HepG2 (cell line): Measurements from ENCODE around the gene FKBP8. TPM values are rescaled to one million over a fixed set of nuclear protein-coding genes. Genes with fewer than 3 reads are reported as not detected.
A peak's percentile ranks its signal among the peaks of the same experiment; 100 is the strongest.

Experiments used
- ATAD3A ChIP-seq: sonication (generic); formaldehyde crosslinking; IDR thresholded peaks from 2 replicates; pipeline ENCODE4 v1.4.0; 2020; ENCODE audit warnings: missing genetic modification reagents
- KLF15 ChIP-seq: sonication (generic); formaldehyde crosslinking; IDR thresholded peaks from 2 replicates; pipeline ENCODE4 v1.8.1; 2023; ENCODE audit warnings: borderline replicate concordance, mild to moderate bottlenecking, inconsistent platforms, missing genetic modification reagents, mixed read lengths
- MBD4 ChIP-seq: IDR thresholded peaks from 2 replicates; pipeline ENCODE4 v1.6.1; 2012; ENCODE audit warnings: low read length, inconsistent platforms, borderline replicate concordance
- RBM22 ChIP-seq: fragments of 200-400 bp; formaldehyde crosslinking; optimal IDR thresholded peaks from 2 replicates; pipeline ENCODE3; 2017; ENCODE audit warnings: mild to moderate bottlenecking, low read length, moderate library complexity
- RFXANK ChIP-seq: IDR thresholded peaks from 2 replicates; pipeline ENCODE4 v1.6.1; 2016
- RXRB ChIP-seq: IDR thresholded peaks from 2 replicates; pipeline ENCODE4 v1.6.1; 2016; ENCODE audit warnings: borderline replicate concordance, missing genetic modification reagents, missing compliant biosample characterization
- ZBTB1 ChIP-seq: sonication (generic); formaldehyde crosslinking; IDR thresholded peaks from 2 replicates; pipeline ENCODE4 v1.4.0; 2020; ENCODE audit warnings: missing genetic modification reagents, borderline replicate concordance
- ZNF256 ChIP-seq: sonication (generic); formaldehyde crosslinking; conservative IDR thresholded peaks from 2 replicates; pipeline ENCODE4 v1.4.0; 2020; ENCODE audit warnings: missing genetic modification reagents
- ZNF569 ChIP-seq: sonication (generic); formaldehyde crosslinking; IDR thresholded peaks from 2 replicates; pipeline ENCODE4 v1.5.0; 2020; ENCODE audit warnings: mild to moderate bottlenecking, missing genetic modification reagents, moderate library complexity, borderline replicate concordance
- ZNF703 ChIP-seq: sonication (generic); formaldehyde crosslinking; IDR thresholded peaks from 2 replicates; pipeline ENCODE4 v1.5.1; 2020; ENCODE audit warnings: missing genetic modification reagents, mild to moderate bottlenecking, moderate library complexity, borderline replicate concordance
- ZNF720 ChIP-seq: sonication (generic); formaldehyde crosslinking; IDR thresholded peaks from 2 replicates; pipeline ENCODE4 v1.4.0; 2020; ENCODE audit warnings: missing genetic modification reagents
- polyA plus RNA-seq, 8 experiments: library from polyadenylated mRNA; depleted of rRNA in 3 of 8; stranded (reverse) in 7 of 8; unstranded in 1 of 8; fragments of >200 nt; fragmentation: Illumina TruSeq in 4 of 8; extraction: Trizol in 4 of 8; gene quantifications; 2 replicates each; pipeline versions ENCODE4 v1.2.1 to v1.2.3, GENCODE V29; 2011 to 2016; ENCODE audit warnings: low read depth in 4 of 8, missing spikeins in 1 of 8, mixed read lengths in 1 of 8; ENCODE audit not compliant: insufficient read depth in 1 of 8
- total RNA-seq, 5 experiments: library from RNA; depleted of rRNA; stranded (reverse); fragments of >200 nt; fragmentation: Illumina TruSeq; extraction: Trizol; gene quantifications; 2 replicates each; pipeline ENCODE4 v1.2.3, GENCODE V29; 2016; ENCODE audit warnings: low read depth in 1 of 5
- TF ChIP-seq, protein P1 (sequence below): sonication (generic); formaldehyde crosslinking; conservative IDR thresholded peaks from 2 replicates; pipeline ENCODE4 v1.8.0; 2022; ENCODE audit warnings: low read depth, missing genetic modification reagents
- TF ChIP-seq, protein P2 (sequence below): sonication (generic); formaldehyde crosslinking; IDR thresholded peaks from 2 replicates; pipeline ENCODE4 v1.5.0; 2020; ENCODE audit warnings: missing genetic modification reagents
- TF ChIP-seq, protein P3 (sequence below): sonication (generic); formaldehyde crosslinking; IDR thresholded peaks from 2 replicates; pipeline ENCODE4 v1.4.0; 2020; ENCODE audit warnings: missing genetic modification reagents
- TF ChIP-seq, protein P4 (sequence below): sonication (generic); formaldehyde crosslinking; IDR thresholded peaks from 2 replicates; pipeline ENCODE4 v1.9.0; 2021; ENCODE audit warnings: missing genetic modification reagents, borderline replicate concordance
- TF ChIP-seq, protein P5 (sequence below): sonication (generic); formaldehyde crosslinking; IDR thresholded peaks from 2 replicates; pipeline ENCODE4 v1.4.0; 2020; ENCODE audit warnings: missing genetic modification reagents
- TF ChIP-seq, protein P6 (sequence below): fragments of 450-650 bp; IDR thresholded peaks from 2 replicates; pipeline ENCODE4 v1.6.1; 2017; ENCODE audit warnings: mild to moderate bottlenecking

The FKBP8 gene
- total and polyA plus RNA-seq, 2 of the 13 experiments (the other 11 are each of a cell fraction or from before 2014, with no cell fraction given) = 81.7 to 93.9 TPM

DNA sequence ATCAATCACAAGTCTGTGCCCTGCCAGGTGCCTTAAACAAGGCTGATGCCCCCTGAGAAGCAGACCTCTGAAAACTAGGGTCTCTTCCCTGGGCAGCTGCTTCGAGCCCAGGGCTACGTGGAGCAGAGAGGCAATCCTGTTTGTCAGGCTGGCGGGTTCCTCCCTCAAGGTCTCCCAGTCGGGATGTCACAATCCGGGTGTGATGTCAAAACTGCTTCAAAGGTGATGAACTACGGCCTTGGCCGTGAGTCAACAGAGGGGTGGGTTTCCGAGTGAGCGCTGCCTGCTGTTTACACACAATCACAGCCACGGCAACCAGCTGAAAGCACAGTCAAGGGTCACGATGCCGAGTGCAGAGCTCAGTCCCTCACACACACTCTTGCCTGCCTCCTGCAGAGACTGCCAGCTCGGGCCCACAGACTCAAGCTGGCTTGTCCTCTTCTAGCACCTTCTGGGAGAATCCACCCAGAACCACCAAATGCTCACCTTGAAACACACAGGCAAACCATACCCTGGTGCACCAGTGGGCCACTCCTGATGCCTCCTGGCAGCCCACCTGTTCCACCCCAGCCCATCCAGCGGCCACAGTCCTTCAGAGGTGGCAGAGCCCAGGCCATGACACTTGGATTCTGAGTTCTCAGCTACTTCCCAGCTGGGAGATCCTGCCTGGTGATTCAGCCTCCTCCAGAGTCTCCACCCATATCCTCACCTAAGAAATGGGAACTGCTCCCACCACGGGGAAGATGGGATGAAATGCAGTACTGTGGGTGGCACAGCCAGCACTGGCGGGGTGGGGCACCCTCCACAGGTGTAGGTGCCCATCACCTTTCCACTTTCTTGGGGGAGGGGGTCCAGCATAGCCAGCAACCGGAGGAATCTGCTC, 28.3 kb downstream of the FKBP8 start (continued):
- TF ChIP-seq, protein P1, sequence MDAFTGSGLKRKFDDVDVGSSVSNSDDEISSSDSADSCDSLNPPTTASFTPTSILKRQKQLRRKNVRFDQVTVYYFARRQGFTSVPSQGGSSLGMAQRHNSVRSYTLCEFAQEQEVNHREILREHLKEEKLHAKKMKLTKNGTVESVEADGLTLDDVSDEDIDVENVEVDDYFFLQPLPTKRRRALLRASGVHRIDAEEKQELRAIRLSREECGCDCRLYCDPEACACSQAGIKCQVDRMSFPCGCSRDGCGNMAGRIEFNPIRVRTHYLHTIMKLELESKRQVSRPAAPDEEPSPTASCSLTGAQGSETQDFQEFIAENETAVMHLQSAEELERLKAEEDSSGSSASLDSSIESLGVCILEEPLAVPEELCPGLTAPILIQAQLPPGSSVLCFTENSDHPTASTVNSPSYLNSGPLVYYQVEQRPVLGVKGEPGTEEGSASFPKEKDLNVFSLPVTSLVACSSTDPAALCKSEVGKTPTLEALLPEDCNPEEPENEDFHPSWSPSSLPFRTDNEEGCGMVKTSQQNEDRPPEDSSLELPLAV (CRISPR knock-in tag) = no peak
- TF ChIP-seq ZBTB1 (CRISPR knock-in tag) = no peak
- TF ChIP-seq, protein P2, sequence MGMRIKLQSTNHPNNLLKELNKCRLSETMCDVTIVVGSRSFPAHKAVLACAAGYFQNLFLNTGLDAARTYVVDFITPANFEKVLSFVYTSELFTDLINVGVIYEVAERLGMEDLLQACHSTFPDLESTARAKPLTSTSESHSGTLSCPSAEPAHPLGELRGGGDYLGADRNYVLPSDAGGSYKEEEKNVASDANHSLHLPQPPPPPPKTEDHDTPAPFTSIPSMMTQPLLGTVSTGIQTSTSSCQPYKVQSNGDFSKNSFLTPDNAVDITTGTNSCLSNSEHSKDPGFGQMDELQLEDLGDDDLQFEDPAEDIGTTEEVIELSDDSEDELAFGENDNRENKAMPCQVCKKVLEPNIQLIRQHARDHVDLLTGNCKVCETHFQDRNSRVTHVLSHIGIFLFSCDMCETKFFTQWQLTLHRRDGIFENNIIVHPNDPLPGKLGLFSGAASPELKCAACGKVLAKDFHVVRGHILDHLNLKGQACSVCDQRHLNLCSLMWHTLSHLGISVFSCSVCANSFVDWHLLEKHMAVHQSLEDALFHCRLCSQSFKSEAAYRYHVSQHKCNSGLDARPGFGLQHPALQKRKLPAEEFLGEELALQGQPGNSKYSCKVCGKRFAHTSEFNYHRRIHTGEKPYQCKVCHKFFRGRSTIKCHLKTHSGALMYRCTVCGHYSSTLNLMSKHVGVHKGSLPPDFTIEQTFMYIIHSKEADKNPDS = 0 out of 2 replicates have a peak, but pooled peaks have one; percentile 90
- no peak for TF ChIP-seq RFXANK (CRISPR knock-in tag)
- no peak for TF ChIP-seq RBM22
- TF ChIP-seq RXRB = peak; percentile 100
- TF ChIP-seq, protein P3, sequence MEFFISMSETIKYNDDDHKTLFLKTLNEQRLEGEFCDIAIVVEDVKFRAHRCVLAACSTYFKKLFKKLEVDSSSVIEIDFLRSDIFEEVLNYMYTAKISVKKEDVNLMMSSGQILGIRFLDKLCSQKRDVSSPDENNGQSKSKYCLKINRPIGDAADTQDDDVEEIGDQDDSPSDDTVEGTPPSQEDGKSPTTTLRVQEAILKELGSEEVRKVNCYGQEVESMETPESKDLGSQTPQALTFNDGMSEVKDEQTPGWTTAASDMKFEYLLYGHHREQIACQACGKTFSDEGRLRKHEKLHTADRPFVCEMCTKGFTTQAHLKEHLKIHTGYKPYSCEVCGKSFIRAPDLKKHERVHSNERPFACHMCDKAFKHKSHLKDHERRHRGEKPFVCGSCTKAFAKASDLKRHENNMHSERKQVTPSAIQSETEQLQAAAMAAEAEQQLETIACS (CRISPR knock-in tag) = no peak
- TF ChIP-seq, protein P4, sequence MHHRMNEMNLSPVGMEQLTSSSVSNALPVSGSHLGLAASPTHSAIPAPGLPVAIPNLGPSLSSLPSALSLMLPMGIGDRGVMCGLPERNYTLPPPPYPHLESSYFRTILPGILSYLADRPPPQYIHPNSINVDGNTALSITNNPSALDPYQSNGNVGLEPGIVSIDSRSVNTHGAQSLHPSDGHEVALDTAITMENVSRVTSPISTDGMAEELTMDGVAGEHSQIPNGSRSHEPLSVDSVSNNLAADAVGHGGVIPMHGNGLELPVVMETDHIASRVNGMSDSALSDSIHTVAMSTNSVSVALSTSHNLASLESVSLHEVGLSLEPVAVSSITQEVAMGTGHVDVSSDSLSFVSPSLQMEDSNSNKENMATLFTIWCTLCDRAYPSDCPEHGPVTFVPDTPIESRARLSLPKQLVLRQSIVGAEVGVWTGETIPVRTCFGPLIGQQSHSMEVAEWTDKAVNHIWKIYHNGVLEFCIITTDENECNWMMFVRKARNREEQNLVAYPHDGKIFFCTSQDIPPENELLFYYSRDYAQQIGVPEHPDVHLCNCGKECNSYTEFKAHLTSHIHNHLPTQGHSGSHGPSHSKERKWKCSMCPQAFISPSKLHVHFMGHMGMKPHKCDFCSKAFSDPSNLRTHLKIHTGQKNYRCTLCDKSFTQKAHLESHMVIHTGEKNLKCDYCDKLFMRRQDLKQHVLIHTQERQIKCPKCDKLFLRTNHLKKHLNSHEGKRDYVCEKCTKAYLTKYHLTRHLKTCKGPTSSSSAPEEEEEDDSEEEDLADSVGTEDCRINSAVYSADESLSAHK (CRISPR knock-in tag) = no peak
- no peak for TF ChIP-seq KLF15 (CRISPR knock-in tag)
- no peak for TF ChIP-seq ZNF569 (CRISPR knock-in tag)
- TF ChIP-seq ATAD3A = no peak
- no peak for TF ChIP-seq MBD4
- TF ChIP-seq, protein P5, sequence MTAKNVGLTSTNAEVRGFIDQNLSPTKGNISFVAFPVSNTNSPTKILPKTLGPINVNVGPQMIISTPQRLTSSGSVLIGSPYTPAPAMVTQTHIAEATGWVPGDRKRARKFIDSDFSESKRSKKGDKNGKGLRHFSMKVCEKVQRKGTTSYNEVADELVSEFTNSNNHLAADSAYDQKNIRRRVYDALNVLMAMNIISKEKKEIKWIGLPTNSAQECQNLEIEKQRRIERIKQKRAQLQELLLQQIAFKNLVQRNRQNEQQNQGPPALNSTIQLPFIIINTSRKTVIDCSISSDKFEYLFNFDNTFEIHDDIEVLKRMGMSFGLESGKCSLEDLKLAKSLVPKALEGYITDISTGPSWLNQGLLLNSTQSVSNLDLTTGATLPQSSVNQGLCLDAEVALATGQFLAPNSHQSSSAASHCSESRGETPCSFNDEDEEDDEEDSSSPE (CRISPR knock-in tag) = peak; percentile 87
- TF ChIP-seq ZNF256 (CRISPR knock-in tag) = no peak
- TF ChIP-seq, protein P6, sequence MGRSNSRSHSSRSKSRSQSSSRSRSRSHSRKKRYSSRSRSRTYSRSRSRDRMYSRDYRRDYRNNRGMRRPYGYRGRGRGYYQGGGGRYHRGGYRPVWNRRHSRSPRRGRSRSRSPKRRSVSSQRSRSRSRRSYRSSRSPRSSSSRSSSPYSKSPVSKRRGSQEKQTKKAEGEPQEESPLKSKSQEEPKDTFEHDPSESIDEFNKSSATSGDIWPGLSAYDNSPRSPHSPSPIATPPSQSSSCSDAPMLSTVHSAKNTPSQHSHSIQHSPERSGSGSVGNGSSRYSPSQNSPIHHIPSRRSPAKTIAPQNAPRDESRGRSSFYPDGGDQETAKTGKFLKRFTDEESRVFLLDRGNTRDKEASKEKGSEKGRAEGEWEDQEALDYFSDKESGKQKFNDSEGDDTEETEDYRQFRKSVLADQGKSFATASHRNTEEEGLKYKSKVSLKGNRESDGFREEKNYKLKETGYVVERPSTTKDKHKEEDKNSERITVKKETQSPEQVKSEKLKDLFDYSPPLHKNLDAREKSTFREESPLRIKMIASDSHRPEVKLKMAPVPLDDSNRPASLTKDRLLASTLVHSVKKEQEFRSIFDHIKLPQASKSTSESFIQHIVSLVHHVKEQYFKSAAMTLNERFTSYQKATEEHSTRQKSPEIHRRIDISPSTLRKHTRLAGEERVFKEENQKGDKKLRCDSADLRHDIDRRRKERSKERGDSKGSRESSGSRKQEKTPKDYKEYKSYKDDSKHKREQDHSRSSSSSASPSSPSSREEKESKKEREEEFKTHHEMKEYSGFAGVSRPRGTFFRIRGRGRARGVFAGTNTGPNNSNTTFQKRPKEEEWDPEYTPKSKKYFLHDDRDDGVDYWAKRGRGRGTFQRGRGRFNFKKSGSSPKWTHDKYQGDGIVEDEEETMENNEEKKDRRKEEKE = no peak
- TF ChIP-seq ZNF703 = peak; percentile 88
- TF ChIP-seq ZNF720 (CRISPR knock-in tag) = no peak
